Liver (tissue), 9 donors: ENCODE results near the gene TOX2. TPM values are rescaled to one million over a fixed set of nuclear protein-coding genes. Genes with fewer than 3 reads are reported as not detected.

Experiments
- DNase-seq: peaks from one replicate; pipeline ENCODE4 v3.0.0-alpha.2; 2017; ENCODE audit warnings: low spot score
- H3K27ac ChIP-seq, 2 donors: one replicate each; pipeline ENCODE4 v1.7.0; 2013; ENCODE audit warnings: inconsistent platforms in 2 of 2, low read length in 2 of 2, control low read depth in 1 of 2, low read depth in 1 of 2, mild to moderate bottlenecking in 1 of 2
- H3K27me3 ChIP-seq, 4 donors: one replicate each; pipeline versions ENCODE4 v1.6.1 to v1.7.0; 2013; ENCODE audit warnings: low read length in 3 of 4, inconsistent platforms in 1 of 4, mild to moderate bottlenecking in 1 of 4, moderate library complexity in 1 of 4; ENCODE audit not compliant: control insufficient read depth in 4 of 4, insufficient read depth in 4 of 4
- H3K36me3 ChIP-seq, 4 donors: one replicate each; pipeline versions ENCODE4 v1.6.1 to v1.7.0; 2013; ENCODE audit warnings: low read length in 3 of 4, mild to moderate bottlenecking in 3 of 4, low read depth in 1 of 4, moderate library complexity in 1 of 4; ENCODE audit not compliant: control insufficient read depth in 4 of 4, insufficient read depth in 3 of 4
- H3K4me1 ChIP-seq, 4 donors: one replicate each; pipeline versions ENCODE4 v1.6.1 to v1.7.0; 2013; ENCODE audit warnings: low read length in 3 of 4, mild to moderate bottlenecking in 3 of 4, moderate library complexity in 1 of 4; ENCODE audit not compliant: control insufficient read depth in 4 of 4, insufficient read depth in 4 of 4
- H3K4me3 ChIP-seq, 3 donors: one replicate each; pipeline versions ENCODE4 v1.6.1 to v1.7.0; 2013; ENCODE audit warnings: low read length in 3 of 3, control low read depth in 1 of 3, low read depth in 1 of 3, mild to moderate bottlenecking in 1 of 3
- H3K9ac ChIP-seq, 2 donors: one replicate each; pipeline ENCODE4 v1.7.0; 2013; ENCODE audit warnings: low read length in 2 of 2, mild to moderate bottlenecking in 2 of 2, moderate library complexity in 2 of 2, control low read depth in 1 of 2, low read depth in 1 of 2
- H3K9me3 ChIP-seq, 4 donors: one replicate each; pipeline versions ENCODE4 v1.6.1 to v1.7.0; 2013; ENCODE audit warnings: low read length in 3 of 4; ENCODE audit not compliant: control insufficient read depth in 4 of 4
- ATF3 ChIP-seq: IDR thresholded peaks from 2 replicates; pipeline ENCODE4 v1.6.1; 2016; ENCODE audit warnings: antibody characterized with exemption
- FOXA2 ChIP-seq: IDR thresholded peaks from 2 replicates; pipeline ENCODE4 v1.6.1; 2016; ENCODE audit warnings: antibody characterized with exemption
- HNF4A ChIP-seq, 2 donors: conservative IDR thresholded peaks; 2 replicates each; pipeline ENCODE4 v1.6.1; 2016; ENCODE audit warnings: antibody characterized with exemption in 2 of 2, mild to moderate bottlenecking in 2 of 2
- HNF4G ChIP-seq: IDR thresholded peaks from 2 replicates; pipeline ENCODE4 v1.6.1; 2016; ENCODE audit warnings: antibody characterized with exemption
- JUND ChIP-seq, 2 donors: IDR thresholded peaks; 2 replicates each; pipeline ENCODE4 v1.6.1; 2016; ENCODE audit warnings: antibody characterized with exemption in 2 of 2
- SP1 ChIP-seq: IDR thresholded peaks from 2 replicates; pipeline ENCODE4 v1.6.1; 2018; ENCODE audit warnings: antibody characterized with exemption, mild to moderate bottlenecking
- TAF1 ChIP-seq: conservative IDR thresholded peaks from 2 replicates; pipeline ENCODE4 v1.6.1; 2016; ENCODE audit warnings: antibody characterized with exemption, mild to moderate bottlenecking
- YY1 ChIP-seq: IDR thresholded peaks from 2 replicates; pipeline ENCODE4 v1.6.1; 2016; ENCODE audit warnings: antibody characterized with exemption, mild to moderate bottlenecking
- ZBTB33 ChIP-seq: IDR thresholded peaks from 2 replicates; pipeline ENCODE4 v1.6.1; 2016; ENCODE audit warnings: antibody characterized with exemption
- WGBS: extraction: QIAGEN DNeasy Blood & Tissue Kit; methylation state at CpG from one replicate; pipeline ENCODE4 v1.1.7; 2013; 5-methylcytosine and 5-hydroxymethylcytosine counted together
- polyA plus RNA-seq, 2 donors: library from polyadenylated mRNA; stranded (reverse) in 1 of 2; unstranded in 1 of 2; fragments of 200-250 nt in 1 of 2; fragments of >200 nt in 1 of 2; fragmentation: Nextera tagmentation in 1 of 2; extraction: Ambion mirVana in 1 of 2; gene quantifications; one replicate each; pipeline versions ENCODE4 v1.2.1 to v1.2.3, GENCODE V29; 2013 to 2015
- total RNA-seq, 2 donors: library from RNA; depleted of rRNA; stranded (reverse); fragments of >200 nt; gene quantifications; one replicate each; pipeline ENCODE4 v1.2.3, GENCODE V29; 2014
- TF ChIP-seq, protein P1 (sequence below): IDR thresholded peaks from 2 replicates; pipeline ENCODE4 v1.6.1; 2016; ENCODE audit warnings: antibody characterized with exemption, mild to moderate bottlenecking
- donor health status: healthy.
- donor health status: healthy.
- donor health status: healthy.
- donor health status: healthy.
- donor health status: healthy.

TOX2 gene
- total and polyA plus RNA-seq, 4 donors: 0.33 to 2.7 (median 1.4) TPM

- TF ChIP-seq YY1 (no peak), HNF4A (conservative IDR thresholded peaks at IDR 0.05) (no peak), HNF4G (no peak), SP1 (no peak), ATF3 (no peak)
These were observed 91.0 kb downstream of the TOX2 start (continued) for GRCh38 chr20:44005661-44006060.

DNA sequence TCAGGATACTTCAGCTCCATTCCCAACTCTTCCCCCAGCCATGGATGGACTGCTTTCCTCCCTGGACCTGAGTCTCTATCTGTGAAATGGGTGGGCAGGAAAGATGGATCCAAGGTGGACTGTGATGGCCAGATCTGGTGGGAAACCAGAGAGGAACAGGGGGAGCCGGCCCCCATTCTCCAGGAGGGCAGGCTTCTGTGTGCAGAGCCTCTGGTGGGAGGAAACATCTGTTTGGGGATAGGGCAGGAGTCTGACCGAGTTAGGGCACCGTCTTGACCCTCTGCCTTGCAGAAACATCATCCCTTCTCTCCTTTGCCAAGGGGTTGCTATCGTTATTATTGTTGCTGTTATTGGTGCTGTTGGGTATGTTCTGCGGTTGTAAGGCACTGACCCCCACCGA is 91.5 kb downstream of the TOX2 start:
- H3K27me3 ChIP-seq: peaks cover 0 to 3% (median 0%) of the 10 kb centered on the region in 4 donors
- H3K27ac ChIP-seq: no peak overlapping the region
- no peak for DNase-seq
- no peaks in the 10 kb centered on the region for H3K4me1 ChIP-seq
- H3K4me3 ChIP-seq: no peak overlapping the region
- no peak overlapping the region for H3K9ac ChIP-seq
- WGBS: 89% methylated on average over 6 of the region's 6 CpGs
- no peak for TF ChIP-seq ATF3
- TF ChIP-seq HNF4G: no peak
- no peak for TF ChIP-seq ZBTB33
- TF ChIP-seq, protein P1, sequence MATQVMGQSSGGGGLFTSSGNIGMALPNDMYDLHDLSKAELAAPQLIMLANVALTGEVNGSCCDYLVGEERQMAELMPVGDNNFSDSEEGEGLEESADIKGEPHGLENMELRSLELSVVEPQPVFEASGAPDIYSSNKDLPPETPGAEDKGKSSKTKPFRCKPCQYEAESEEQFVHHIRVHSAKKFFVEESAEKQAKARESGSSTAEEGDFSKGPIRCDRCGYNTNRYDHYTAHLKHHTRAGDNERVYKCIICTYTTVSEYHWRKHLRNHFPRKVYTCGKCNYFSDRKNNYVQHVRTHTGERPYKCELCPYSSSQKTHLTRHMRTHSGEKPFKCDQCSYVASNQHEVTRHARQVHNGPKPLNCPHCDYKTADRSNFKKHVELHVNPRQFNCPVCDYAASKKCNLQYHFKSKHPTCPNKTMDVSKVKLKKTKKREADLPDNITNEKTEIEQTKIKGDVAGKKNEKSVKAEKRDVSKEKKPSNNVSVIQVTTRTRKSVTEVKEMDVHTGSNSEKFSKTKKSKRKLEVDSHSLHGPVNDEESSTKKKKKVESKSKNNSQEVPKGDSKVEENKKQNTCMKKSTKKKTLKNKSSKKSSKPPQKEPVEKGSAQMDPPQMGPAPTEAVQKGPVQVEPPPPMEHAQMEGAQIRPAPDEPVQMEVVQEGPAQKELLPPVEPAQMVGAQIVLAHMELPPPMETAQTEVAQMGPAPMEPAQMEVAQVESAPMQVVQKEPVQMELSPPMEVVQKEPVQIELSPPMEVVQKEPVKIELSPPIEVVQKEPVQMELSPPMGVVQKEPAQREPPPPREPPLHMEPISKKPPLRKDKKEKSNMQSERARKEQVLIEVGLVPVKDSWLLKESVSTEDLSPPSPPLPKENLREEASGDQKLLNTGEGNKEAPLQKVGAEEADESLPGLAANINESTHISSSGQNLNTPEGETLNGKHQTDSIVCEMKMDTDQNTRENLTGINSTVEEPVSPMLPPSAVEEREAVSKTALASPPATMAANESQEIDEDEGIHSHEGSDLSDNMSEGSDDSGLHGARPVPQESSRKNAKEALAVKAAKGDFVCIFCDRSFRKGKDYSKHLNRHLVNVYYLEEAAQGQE: no peak
- H3K36me3 ChIP-seq: no peaks in the 10 kb centered on the region
- H3K9me3 ChIP-seq: no peaks in the 10 kb centered on the region

DNA sequence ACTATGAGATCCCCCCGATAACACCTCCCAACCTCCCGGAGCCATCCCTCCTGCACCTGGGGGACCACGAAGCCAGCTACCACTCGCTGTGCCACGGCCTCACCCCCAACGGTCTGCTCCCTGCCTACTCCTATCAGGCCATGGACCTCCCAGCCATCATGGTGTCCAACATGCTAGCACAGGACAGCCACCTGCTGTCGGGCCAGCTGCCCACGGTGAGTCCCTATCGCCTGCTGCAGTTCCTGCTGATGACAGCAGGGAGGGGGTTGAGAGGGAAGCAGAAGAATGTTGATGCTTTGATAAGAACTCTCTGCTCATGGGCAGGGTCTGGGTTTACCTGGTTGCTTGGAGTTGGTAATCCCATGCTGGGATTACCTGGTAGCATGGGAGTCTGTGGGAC is 91.9 kb downstream of the TOX2 start:
- H3K27ac ChIP-seq: no peak overlapping the region
- H3K9me3 ChIP-seq: no peaks in the 10 kb centered on the region
- whole genome bisulfite sequencing: 79% methylated on average over 9 of the region's 9 CpGs
- H3K4me1 ChIP-seq: no peaks in the 10 kb centered on the region
- no peak overlapping the region for H3K4me3 ChIP-seq
- DNase-seq: no peak
- H3K27me3 ChIP-seq: peaks cover 0 to 3% (median 0%) of the 10 kb centered on the region in 4 donors
- H3K36me3 ChIP-seq: no peaks in the 10 kb centered on the region
- H3K9ac ChIP-seq: no peak overlapping the region
- TF ChIP-seq HNF4G (no peak), FOXA2 (no peak), JUND (IDR thresholded peaks at IDR 0.05) (no peak), TAF1 (no peak)
